WI38 (cell line): ENCODE results near the gene CUEDC2.

ENCODE experiments used
- H3K4me3 ChIP-seq: 2 replicates; pipeline ENCODE4 v1.5.1; 2011; ENCODE audit warnings: low read depth, mild to moderate bottlenecking, control low read depth, low read length
- TF ChIP-seq, protein P1 (sequence below): IDR thresholded peaks from 2 replicates; pipeline ENCODE4 v1.5.1; 2012; ENCODE audit warnings: low read depth, mild to moderate bottlenecking, control low read depth, low read length

CUEDC2 gene

DNA sequence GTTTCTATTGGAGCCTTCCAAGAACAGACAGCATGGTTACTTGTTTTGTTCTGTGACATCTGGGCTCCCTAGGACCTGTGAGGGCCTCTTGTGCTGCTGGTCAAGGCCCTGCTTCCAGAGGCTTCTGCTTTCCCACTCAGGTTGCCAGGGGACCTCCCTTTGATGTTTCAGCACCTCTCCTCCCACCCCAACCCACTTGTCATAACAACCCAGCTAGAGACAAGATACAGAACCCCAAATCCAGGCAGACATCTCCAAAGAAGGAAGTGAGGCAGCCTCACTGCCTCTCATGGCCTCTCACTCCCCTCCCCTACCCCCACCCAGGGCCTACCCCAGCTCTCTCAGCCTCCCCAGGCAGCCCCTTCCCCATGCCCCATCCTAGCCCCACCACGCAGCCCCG lies 25.6 kb downstream of the CUEDC2 start:
- no peak overlapping the region for H3K4me3 ChIP-seq
- TF ChIP-seq, protein P1, sequence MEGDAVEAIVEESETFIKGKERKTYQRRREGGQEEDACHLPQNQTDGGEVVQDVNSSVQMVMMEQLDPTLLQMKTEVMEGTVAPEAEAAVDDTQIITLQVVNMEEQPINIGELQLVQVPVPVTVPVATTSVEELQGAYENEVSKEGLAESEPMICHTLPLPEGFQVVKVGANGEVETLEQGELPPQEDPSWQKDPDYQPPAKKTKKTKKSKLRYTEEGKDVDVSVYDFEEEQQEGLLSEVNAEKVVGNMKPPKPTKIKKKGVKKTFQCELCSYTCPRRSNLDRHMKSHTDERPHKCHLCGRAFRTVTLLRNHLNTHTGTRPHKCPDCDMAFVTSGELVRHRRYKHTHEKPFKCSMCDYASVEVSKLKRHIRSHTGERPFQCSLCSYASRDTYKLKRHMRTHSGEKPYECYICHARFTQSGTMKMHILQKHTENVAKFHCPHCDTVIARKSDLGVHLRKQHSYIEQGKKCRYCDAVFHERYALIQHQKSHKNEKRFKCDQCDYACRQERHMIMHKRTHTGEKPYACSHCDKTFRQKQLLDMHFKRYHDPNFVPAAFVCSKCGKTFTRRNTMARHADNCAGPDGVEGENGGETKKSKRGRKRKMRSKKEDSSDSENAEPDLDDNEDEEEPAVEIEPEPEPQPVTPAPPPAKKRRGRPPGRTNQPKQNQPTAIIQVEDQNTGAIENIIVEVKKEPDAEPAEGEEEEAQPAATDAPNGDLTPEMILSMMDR, result no peak

DNA sequence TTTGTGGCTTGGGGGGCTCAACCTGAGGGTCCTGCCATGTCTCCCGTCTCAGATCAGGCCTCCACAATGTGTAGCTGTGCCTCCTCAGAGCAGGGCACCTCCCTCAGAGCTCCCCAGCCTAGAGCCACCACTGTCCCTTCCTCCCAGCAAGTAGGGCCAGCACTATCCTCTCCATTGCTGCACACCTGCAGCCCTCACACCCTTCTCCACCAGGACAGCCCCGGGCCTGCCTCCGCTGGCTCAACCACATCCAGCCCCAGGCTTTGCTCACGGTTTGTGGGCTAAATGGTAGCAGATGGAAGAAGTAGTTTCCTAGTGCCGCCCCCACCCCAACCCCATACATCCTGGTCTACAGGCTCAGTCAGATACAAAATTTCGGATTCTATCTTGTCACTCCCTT lies 26.7 kb downstream of the CUEDC2 start:
- TF ChIP-seq, protein P1, result no peak
- H3K4me3 ChIP-seq, result no peak overlapping the region

DNA sequence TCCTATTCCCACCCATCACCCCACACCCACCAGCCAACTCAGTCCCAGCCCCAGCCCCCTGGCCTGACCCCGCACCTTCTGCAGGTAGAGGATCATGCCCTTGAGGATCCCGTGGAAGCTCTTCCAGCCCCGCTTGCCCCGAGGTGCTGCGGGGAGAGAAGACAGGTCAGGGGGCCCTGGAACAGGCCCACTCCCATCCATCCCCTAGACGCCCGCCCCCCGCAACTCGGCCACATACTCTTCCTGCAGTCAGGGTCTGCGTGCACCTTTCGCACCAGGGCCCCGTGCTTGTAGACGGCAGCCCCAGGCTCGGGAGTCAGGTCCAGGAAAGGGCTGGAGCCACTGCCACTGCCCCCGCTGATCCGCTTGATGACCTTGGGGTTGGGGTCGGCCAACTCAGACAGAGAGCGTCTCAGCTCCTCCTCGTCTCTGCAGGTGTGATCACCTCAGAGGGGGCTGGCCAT lies 27.2 kb downstream of the CUEDC2 start:
- H3K4me3 ChIP-seq, result no peak overlapping the region
- TF ChIP-seq, protein P1, result no peak

DNA sequence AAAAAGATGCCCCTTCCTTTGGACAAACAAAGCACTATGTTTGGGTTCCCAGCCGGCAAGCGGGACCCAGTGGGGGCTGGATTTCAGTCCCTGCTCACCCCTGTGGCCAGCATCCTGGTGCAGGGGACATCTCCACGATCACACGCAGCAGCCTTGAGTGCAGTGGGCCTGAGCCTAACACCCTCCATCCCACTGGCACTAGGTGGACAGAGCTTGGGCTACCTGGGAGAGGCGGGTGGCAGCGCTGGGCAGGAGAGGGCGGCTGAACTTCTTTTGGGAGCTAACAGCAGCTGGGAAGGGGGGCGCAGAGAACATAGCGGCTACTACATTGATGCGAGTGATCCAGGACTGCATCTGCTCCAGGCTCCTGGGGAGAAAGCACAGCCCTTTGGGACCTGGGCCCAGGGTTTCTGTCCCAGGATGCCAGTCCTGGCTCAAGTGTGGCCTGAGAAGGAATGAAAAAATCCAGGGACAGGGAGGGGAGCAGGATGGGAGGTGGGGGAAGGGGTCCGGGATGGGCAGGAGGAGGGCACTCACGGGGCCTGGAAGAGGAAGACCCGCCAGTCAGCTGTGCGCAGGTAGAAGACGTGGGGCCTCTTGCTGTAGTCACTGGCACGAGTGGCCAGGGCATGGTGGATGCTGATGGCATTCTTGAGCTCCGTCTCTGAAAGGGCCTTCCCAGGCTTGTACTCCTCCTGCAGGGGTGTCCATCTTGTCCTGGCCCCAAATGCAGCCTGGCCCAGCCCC lies 27.8 kb downstream of the CUEDC2 start:
- TF ChIP-seq, protein P1, result no peak

GRCh38 chr10:102403115-102403514 lies 29.3 kb downstream of the CUEDC2 start:
- TF ChIP-seq, protein P1, result no peak
- H3K4me3 ChIP-seq, result no peak overlapping the region

More for the DNA sequence above, 27.8 kb downstream of the CUEDC2 start:
- H3K4me3 ChIP-seq, result no peak overlapping the region

DNA sequence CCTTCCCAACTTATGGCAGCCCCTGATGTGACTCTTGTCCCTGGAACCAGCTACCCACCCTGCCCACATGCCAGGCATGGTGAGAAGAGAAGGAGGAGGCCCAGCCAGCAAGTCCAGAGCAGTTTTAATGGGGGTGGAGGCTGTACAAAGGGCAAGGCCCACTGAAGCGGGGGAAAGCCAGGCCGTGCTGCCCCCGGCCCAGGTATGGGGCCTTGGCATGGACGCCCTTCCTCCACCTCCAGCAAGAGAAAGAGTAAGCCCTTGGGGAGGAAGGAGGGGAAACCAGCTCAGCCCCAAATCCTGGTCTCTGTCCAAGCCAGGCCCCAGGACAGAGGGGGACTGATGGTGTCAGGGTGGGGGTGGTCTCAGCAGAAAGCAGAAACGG lies 29.9 kb downstream of the CUEDC2 start:
- H3K4me3 ChIP-seq, result no peak overlapping the region
- TF ChIP-seq, protein P1, result no peak

GRCh38 chr10:102401735-102402511 lies 30.5 kb downstream of the CUEDC2 start:
- H3K4me3 ChIP-seq, result no peak overlapping the region
- TF ChIP-seq, protein P1, result no peak
